Loucy (cell line): ENCODE data around the gene ADAMTS5.

Experiments
- H2AFZ ChIP-seq: fragments of 200-600 bp; sonication (generic); 2 replicates; pipeline ENCODE4 v1.6.0; 2016; ENCODE audit warnings: antibody characterized with exemption, mild to moderate bottlenecking, low read length, moderate library complexity
- H3F3A ChIP-seq: fragments of 200-600 bp; 2 replicates; pipeline ENCODE4 v1.6.0; 2016; ENCODE audit warnings: antibody characterized with exemption, low read depth, mild to moderate bottlenecking
- H3K27me3 ChIP-seq: fragments of 200-600 bp; sonication (generic); 2 replicates; pipeline ENCODE4 v1.6.1; 2014; ENCODE audit warnings: low read length, mild to moderate bottlenecking; ENCODE audit not compliant: insufficient read depth, poor library complexity, severe bottlenecking
- H3K36me3 ChIP-seq: fragments of 200-600 bp; sonication (generic); 2 replicates; pipeline ENCODE4 v1.6.1; 2016; ENCODE audit warnings: low read length; ENCODE audit not compliant: insufficient read depth
- H3K4me1 ChIP-seq: fragments of 200-600 bp; sonication (generic); 2 replicates; pipeline ENCODE4 v1.5.1; 2014; ENCODE audit warnings: low read length, mild to moderate bottlenecking; ENCODE audit not compliant: insufficient read depth, poor library complexity, severe bottlenecking
- H3K4me2 ChIP-seq: fragments of 200-600 bp; sonication (generic); 2 replicates; pipeline ENCODE4 v1.6.0; 2014; ENCODE audit warnings: antibody characterized with exemption, low read length, low read depth, mild to moderate bottlenecking; ENCODE audit not compliant: poor library complexity, severe bottlenecking
- H3K4me3 ChIP-seq: fragments of 200-600 bp; sonication (generic); 2 replicates; pipeline ENCODE4 v1.5.1; 2014; ENCODE audit warnings: low read length, mild to moderate bottlenecking, mixed read lengths; ENCODE audit not compliant: poor library complexity, severe bottlenecking
- H3K79me2 ChIP-seq: fragments of 200-600 bp; sonication (generic); 2 replicates; pipeline ENCODE4 v1.6.1; 2014; ENCODE audit warnings: low read length; ENCODE audit not compliant: insufficient read depth
- H3K9ac ChIP-seq: fragments of 200-600 bp; sonication (generic); 2 replicates; pipeline ENCODE4 v1.6.0; 2014; ENCODE audit warnings: mild to moderate bottlenecking, low read depth, low read length, moderate library complexity; ENCODE audit not compliant: poor library complexity, severe bottlenecking
- H3K9me2 ChIP-seq: fragments of 200-600 bp; sonication (generic); replicated peaks from 2 replicates; pipeline ENCODE4 v1.6.1; 2016; ENCODE audit warnings: low read depth, low read length, mixed read lengths
- H3K9me3 ChIP-seq: fragments of 200-600 bp; sonication (generic); 2 replicates; pipeline ENCODE4 v1.6.1; 2014; ENCODE audit warnings: mild to moderate bottlenecking, antibody characterized with exemption, low read length, low read depth; ENCODE audit not compliant: insufficient read depth
- H4K20me1 ChIP-seq: fragments of 200-600 bp; sonication (generic); 2 replicates; pipeline ENCODE4 v1.6.0; 2014; ENCODE audit warnings: antibody characterized with exemption, low read length, mild to moderate bottlenecking; ENCODE audit not compliant: insufficient read depth, poor library complexity, severe bottlenecking
- CTCF ChIP-seq: fragments of 200-600 bp; sonication (generic); conservative IDR thresholded peaks from 2 replicates; pipeline ENCODE4 v1.5.1; 2014; ENCODE audit warnings: mild to moderate bottlenecking, antibody characterized with exemption, low read length
- EZH2phosphoT487 ChIP-seq: fragments of 200-600 bp; IDR thresholded peaks from 2 replicates; pipeline ENCODE4 v1.6.1; 2018; ENCODE audit warnings: antibody characterized with exemption, mild to moderate bottlenecking, moderate library complexity, borderline replicate concordance

Gene ADAMTS5

GRCh38 chr21:26972192-26972591, 5.3 kb upstream of the ADAMTS5 start:
- Histone ChIP-seq H3K9me3 (no peaks in the 10 kb centered on the region), H4K20me1 (no peaks in the 10 kb centered on the region), H3K4me2 (no peak overlapping the region), H3K9ac (no peak overlapping the region), H3K4me3 (no peak overlapping the region), H3K9me2 (no peaks in the 10 kb centered on the region), H3F3A (no peaks in the 10 kb centered on the region), H3K79me2 (no peaks in the 10 kb centered on the region), H3K4me1 (no peaks in the 10 kb centered on the region), H3K27me3 (no peaks in the 10 kb centered on the region), H3K36me3 (no peaks in the 10 kb centered on the region), H2AFZ (no peak overlapping the region)
- TF ChIP-seq CTCF (no peak), EZH2phosphoT487 (no peak)

GRCh38 chr21:26969971-26970725, 3.3 kb upstream of the ADAMTS5 start:
- H3F3A ChIP-seq, result no peaks in the 10 kb centered on the region
- H3K4me2 ChIP-seq, result no peak overlapping the region
- TF ChIP-seq CTCF, result no peak
- TF ChIP-seq EZH2phosphoT487, result no peak
- H3K36me3 ChIP-seq, result no peaks in the 10 kb centered on the region
- no peaks in the 10 kb centered on the region for H3K27me3 ChIP-seq
- no peak overlapping the region for H3K4me3 ChIP-seq
- no peaks in the 10 kb centered on the region for H3K9me2 ChIP-seq
- H3K9ac ChIP-seq, result no peak overlapping the region
- no peaks in the 10 kb centered on the region for H3K4me1 ChIP-seq
- H4K20me1 ChIP-seq, result no peaks in the 10 kb centered on the region
- no peak overlapping the region for H2AFZ ChIP-seq
- H3K79me2 ChIP-seq, result no peaks in the 10 kb centered on the region
- H3K9me3 ChIP-seq, result no peaks in the 10 kb centered on the region

DNA sequence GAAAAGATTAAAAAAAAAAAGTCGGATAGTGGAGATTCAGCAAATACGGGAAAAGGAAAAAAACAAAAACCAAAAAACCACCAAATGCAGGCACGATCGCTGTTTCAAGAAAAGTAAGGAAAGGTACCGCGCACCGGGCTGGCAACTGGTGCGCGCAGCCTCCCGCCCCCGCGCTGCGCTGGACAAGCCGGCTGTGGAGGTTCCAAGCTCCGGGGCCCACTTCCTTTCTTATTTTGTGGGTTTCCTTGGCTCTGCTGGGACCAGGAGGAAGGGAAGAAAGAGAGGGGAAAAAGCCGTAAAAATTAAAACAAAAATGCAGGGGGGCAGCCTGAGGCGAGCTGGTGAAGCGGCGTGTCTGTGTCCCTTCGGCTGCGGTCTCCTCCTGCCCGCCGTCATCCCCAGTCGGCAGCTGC, 233 bp downstream of the ADAMTS5 start:
- H2AFZ ChIP-seq, result no peak overlapping the region
- H3K36me3 ChIP-seq, result no peaks in the 10 kb centered on the region
- H3K4me3 ChIP-seq, result no peak overlapping the region

More for the DNA sequence above, 233 bp downstream of the ADAMTS5 start:
- no peaks in the 10 kb centered on the region for H3K27me3 ChIP-seq
- H4K20me1 ChIP-seq, result no peaks in the 10 kb centered on the region
- H3K79me2 ChIP-seq, result no peaks in the 10 kb centered on the region
- H3F3A ChIP-seq, result no peaks in the 10 kb centered on the region
- no peak overlapping the region for H3K4me2 ChIP-seq
- no peak overlapping the region for H3K9ac ChIP-seq
- no peaks in the 10 kb centered on the region for H3K4me1 ChIP-seq
- TF ChIP-seq EZH2phosphoT487 (no peak), CTCF (no peak)
- H3K9me2 ChIP-seq, result no peaks in the 10 kb centered on the region
- no peaks in the 10 kb centered on the region for H3K9me3 ChIP-seq
